Mesodermal cell (in vitro differentiated cells): ENCODE data around the gene ACER3.

ENCODE experiments used
- H3K27ac ChIP-seq: 2 replicates; pipeline ENCODE4 v1.7.0; 2013; ENCODE audit warnings: mild to moderate bottlenecking, low read depth, low read length, moderate library complexity; ENCODE audit not compliant: severe bottlenecking
- H3K36me3 ChIP-seq: 2 replicates; pipeline ENCODE4 v1.7.1; 2013; ENCODE audit warnings: mild to moderate bottlenecking, low read length, moderate library complexity; ENCODE audit not compliant: control insufficient read depth, insufficient read depth
- H3K4me1 ChIP-seq: one replicate; pipeline ENCODE4 v1.7.1; 2013; ENCODE audit warnings: mild to moderate bottlenecking, low read length; ENCODE audit not compliant: insufficient read depth, control insufficient read depth, poor library complexity, severe bottlenecking
- H3K4me3 ChIP-seq: 2 replicates; pipeline ENCODE4 v1.7.0; 2013; ENCODE audit warnings: low read length, control low read depth, mild to moderate bottlenecking; ENCODE audit not compliant: insufficient read depth, poor library complexity, severe bottlenecking; ENCODE audit errors: extremely low read depth
- H3K9me3 ChIP-seq: 2 replicates; pipeline ENCODE4 v1.7.1; 2013; ENCODE audit warnings: mild to moderate bottlenecking, low read length, moderate library complexity; ENCODE audit not compliant: control insufficient read depth
- WGBS, 2 experiments: methylation state at CpG; one replicate each; pipeline ENCODE4 v1.1.5; 2013; ENCODE audit warnings: missing lambda C conversion rate in 2 of 2; ENCODE audit not compliant: insufficient coverage in 2 of 2; 5-methylcytosine and 5-hydroxymethylcytosine counted together

ACER3 gene

GRCh38 chr11:76878014-76878413, 17.3 kb downstream of the ACER3 start:
- Histone ChIP-seq H3K36me3 (no peaks in the 10 kb centered on the region), H3K4me1 (no peaks in the 10 kb centered on the region), H3K27ac (no peak overlapping the region), H3K4me3 (no peak overlapping the region), H3K9me3 (no peaks in the 10 kb centered on the region)
- no CpG with 5 or more reads among the region's 2 CpGs for WGBS, 2 experiments

DNA sequence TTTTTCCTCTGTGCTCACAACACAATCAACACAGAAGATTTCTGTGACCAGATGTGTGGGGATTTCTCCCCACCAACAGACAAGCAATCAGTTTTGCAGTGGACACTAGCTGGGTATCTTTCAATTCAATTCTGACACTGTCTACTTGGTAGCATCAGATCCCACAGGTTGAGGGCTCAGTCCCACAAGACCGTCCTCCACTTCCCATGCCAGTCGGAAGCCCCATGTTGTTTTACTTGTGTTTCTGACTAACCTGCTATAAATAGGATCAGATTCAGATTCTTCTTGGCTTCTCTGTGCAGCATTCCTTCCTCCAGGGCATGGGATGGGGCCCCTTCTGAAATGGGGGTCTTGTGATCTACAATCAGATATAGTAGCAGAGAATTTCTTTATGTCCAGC, 19.6 kb downstream of the ACER3 start:
- Histone ChIP-seq H3K36me3 (no peaks in the 10 kb centered on the region), H3K4me3 (no peak overlapping the region), H3K27ac (no peak overlapping the region), H3K4me1 (no peaks in the 10 kb centered on the region), H3K9me3 (no peaks in the 10 kb centered on the region)
- WGBS, 2 experiments: 93 to 100% methylated on average over 2 of the region's 2 CpGs

GRCh38 chr11:76880956-76881355, 20.2 kb downstream of the ACER3 start:
- no peaks in the 10 kb centered on the region for H3K36me3 ChIP-seq
- H3K9me3 ChIP-seq: no peaks in the 10 kb centered on the region
- H3K27ac ChIP-seq: no peak overlapping the region
- H3K4me1 ChIP-seq: peaks cover 5% of the 10 kb centered on the region
- no peak overlapping the region for H3K4me3 ChIP-seq
- 100% methylated on average over 1 of the region's 4 CpGs; no CpG with 5 or more reads in 1 of the 2 experiments for WGBS, 2 experiments

- no peak overlapping the region for H3K27ac ChIP-seq
- peaks cover 11% of the 10 kb centered on the region for H3K4me1 ChIP-seq
- WGBS, 2 experiments: 89 to 93% methylated on average over 5 to 6 of the region's 9 CpGs
- no peaks in the 10 kb centered on the region for H3K9me3 ChIP-seq
- H3K4me3 ChIP-seq: no peak overlapping the region
- no peaks in the 10 kb centered on the region for H3K36me3 ChIP-seq
Measured at GRCh38 chr11:76885390-76886097, 24.8 kb downstream of the ACER3 start.

DNA sequence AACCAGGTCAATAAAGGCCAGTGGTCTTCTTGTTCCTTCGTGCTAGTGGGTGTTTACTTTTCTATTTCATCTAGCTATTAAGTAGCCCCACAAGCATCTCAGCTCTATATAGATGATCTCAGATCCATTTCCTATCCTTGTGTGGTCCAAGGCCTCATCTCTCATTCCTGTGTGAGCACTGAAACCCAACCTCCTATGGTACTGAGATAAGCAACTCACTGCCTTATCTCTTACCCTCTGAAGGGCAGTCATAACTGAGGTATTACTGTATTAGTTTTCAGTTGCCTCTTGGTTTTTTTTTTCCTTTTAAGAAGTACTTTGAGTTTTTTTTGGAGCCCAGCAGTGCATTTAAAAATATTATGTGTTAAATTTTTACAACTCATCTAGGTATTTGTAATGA, 28.3 kb downstream of the ACER3 start:
- WGBS, 2 experiments: 100% methylated on average over 1 of the region's 1 CpG; no CpG with 5 or more reads in 1 of the 2 experiments
- H3K9me3 ChIP-seq: no peaks in the 10 kb centered on the region
- H3K36me3 ChIP-seq: no peaks in the 10 kb centered on the region
- no peak overlapping the region for H3K4me3 ChIP-seq
- peaks cover 11% of the 10 kb centered on the region for H3K4me1 ChIP-seq
- no peak overlapping the region for H3K27ac ChIP-seq

DNA sequence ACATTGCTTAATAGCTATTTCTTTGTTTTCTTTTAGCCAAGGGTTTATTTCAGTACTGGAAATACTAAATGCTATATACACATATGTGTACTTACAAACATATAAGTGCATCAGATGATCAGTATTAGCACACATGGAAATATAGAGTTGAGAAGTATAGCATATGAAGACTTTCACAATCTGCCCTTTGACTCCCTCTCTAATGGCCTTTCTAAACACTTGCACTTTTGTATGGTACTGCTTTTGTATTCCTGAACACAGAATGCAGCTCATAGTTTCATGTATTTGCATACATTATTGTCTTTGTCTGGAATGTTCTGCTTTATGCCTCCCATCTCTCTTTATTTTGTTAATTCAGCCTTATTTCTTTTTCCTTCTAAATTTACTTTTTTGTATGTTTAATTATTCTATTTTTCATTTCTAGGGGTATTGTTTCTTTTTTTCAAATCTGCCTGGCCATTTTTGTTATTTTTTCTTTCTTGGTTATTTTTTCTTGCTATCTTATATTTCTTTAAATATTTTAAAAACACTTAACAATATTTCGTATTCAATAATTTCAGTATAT, 28.8 kb downstream of the ACER3 start:
- no peaks in the 10 kb centered on the region for H3K36me3 ChIP-seq
- H3K4me3 ChIP-seq: no peak overlapping the region
- H3K27ac ChIP-seq: no peak overlapping the region
- H3K4me1 ChIP-seq: peaks cover 11% of the 10 kb centered on the region
- WGBS, 2 experiments: no CpG with 5 or more reads among the region's 1 CpG
- no peaks in the 10 kb centered on the region for H3K9me3 ChIP-seq

DNA sequence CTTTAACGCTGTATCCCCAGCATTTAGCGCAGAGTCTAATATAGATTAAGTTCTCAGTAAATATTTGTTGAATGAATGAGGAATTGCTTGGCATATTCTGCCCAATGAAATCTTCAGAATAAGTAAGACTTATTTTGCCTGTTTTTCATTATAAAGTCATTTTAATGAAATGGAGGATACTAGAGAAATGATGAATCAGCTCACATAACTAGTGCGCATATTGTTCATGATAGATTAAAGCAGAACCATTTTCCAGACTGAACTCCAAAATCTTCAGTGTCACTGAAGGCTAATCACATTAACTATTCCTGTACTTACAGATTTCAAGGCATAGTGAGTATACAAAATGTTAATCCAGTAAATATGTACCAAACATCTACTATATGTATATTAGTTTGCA, 29.6 kb downstream of the ACER3 start:
- H3K36me3 ChIP-seq: no peaks in the 10 kb centered on the region
- no peak overlapping the region for H3K4me3 ChIP-seq
- H3K4me1 ChIP-seq: peaks cover 11% of the 10 kb centered on the region
- no peak overlapping the region for H3K27ac ChIP-seq
- whole genome bisulfite sequencing, 2 experiments: 80 to 100% methylated on average over 1 of the region's 3 CpGs
- H3K9me3 ChIP-seq: no peaks in the 10 kb centered on the region

GRCh38 chr11:76891285-76891684, 30.6 kb downstream of the ACER3 start:
- Histone ChIP-seq H3K9me3 (no peaks in the 10 kb centered on the region), H3K4me3 (no peak overlapping the region), H3K27ac (no peak overlapping the region), H3K4me1 (peaks cover 6% of the 10 kb centered on the region), H3K36me3 (no peaks in the 10 kb centered on the region)

- no CpG with 5 or more reads among the region's 2 CpGs for WGBS, 2 experiments
- Histone ChIP-seq H3K27ac (no peak overlapping the region), H3K4me1 (peaks cover 6% of the 10 kb centered on the region), H3K4me3 (no peak overlapping the region), H3K36me3 (no peaks in the 10 kb centered on the region), H3K9me3 (no peaks in the 10 kb centered on the region)
Measured at GRCh38 chr11:76891793-76892192, 31.1 kb downstream of the ACER3 start.

- H3K9me3 ChIP-seq: no peaks in the 10 kb centered on the region
- no peak overlapping the region for H3K27ac ChIP-seq
- no peaks in the 10 kb centered on the region for H3K36me3 ChIP-seq
- 86% methylated on average over 1 of the region's 1 CpG; no CpG with 5 or more reads in 1 of the 2 experiments for WGBS, 2 experiments
- no peak overlapping the region for H3K4me3 ChIP-seq
- H3K4me1 ChIP-seq: peaks cover 6% of the 10 kb centered on the region
Measured at GRCh38 chr11:76892306-76892705, 31.6 kb downstream of the ACER3 start.

GRCh38 chr11:76897233-76897632, 36.5 kb downstream of the ACER3 start:
- Histone ChIP-seq H3K9me3 (no peaks in the 10 kb centered on the region), H3K27ac (no peak overlapping the region), H3K4me3 (no peak overlapping the region), H3K4me1 (no peaks in the 10 kb centered on the region), H3K36me3 (no peaks in the 10 kb centered on the region)
- 100% methylated on average over 1 of the region's 2 CpGs; no CpG with 5 or more reads in 1 of the 2 experiments for WGBS, 2 experiments
